MM.1S (cell line): ENCODE results near the gene ARMC8.

Experiments used
- CTCF ChIP-seq: fragments of 300-600 bp; sonication (generic); IDR thresholded peaks from 2 replicates; pipeline ENCODE4 v1.5.1; 2016; ENCODE audit warnings: antibody characterized with exemption, low read length, mixed read lengths
- EZH2 ChIP-seq: fragments of 300-600 bp; sonication (generic); optimal IDR thresholded peaks from 2 replicates; pipeline ENCODE3; 2017; ENCODE audit warnings: low read depth, mild to moderate bottlenecking, antibody characterized with exemption, low read length, mixed read lengths
- EZH2phosphoT487 ChIP-seq: fragments of 300-600 bp; sonication (generic); IDR thresholded peaks from 2 replicates; pipeline ENCODE4 v1.6.1; 2018; ENCODE audit warnings: antibody characterized with exemption, low read length

DNA sequence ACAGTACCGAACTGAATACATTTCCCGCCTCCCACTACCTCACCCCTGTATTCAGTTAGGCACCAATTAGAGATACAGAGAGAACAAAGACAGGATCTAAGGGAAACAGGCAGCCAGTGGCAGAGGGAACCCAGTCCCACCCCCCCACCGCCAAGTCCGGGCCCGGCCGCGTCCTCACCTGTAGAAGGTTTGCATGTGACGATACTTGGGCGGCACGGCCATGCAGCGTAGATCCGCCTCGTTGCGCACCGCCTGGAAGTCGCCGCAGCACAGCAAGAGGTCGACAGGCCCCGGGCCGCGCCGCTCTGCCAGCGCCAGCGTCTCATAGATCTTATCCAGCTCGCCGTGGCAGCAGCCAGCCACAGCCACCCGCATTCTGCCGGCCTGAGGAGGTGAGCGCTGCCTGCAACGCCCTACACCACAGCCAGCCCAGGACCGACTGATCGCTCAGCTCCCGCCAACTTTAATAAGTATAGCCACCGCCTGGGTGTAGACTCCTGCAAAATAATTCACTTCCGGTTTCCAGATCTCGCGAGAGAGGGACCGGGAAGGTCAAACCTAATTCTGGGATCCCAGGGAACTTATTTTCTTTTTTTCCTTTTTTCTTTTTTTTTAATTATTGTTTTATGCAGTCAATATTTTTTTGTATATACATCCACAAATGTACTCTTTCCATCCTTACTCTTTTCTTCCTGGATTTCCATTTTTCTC lies 12.5 kb upstream of the ARMC8 start, which contains the start of gene DBR1:
- TF ChIP-seq CTCF, result no peak
- TF ChIP-seq EZH2phosphoT487, result no peak
- TF ChIP-seq EZH2, result no peak
